ENCODE results near the gene SPAG16. TPM values are rescaled to one million over a fixed set of nuclear protein-coding genes. Genes with fewer than 3 reads are reported as not detected.

Gene SPAG16
- total RNA-seq, 1 donor from 2014 or later: 38.6 TPM

- no peaks in the 10 kb centered on the region for H3K4me1 ChIP-seq (ENCODE audit: control insufficient read depth in 3 of 3, insufficient read depth in 3 of 3, low read length in 3 of 3)
- H3K9me3 ChIP-seq (ENCODE audit: control insufficient read depth in 3 of 3, low read length in 3 of 3): no peaks in the 10 kb centered on the region
- H3K4me3 ChIP-seq (ENCODE audit: low read length in 3 of 3): no peak overlapping the region
- H3K27ac ChIP-seq (ENCODE audit: low read depth, low read length): no peak overlapping the region
- no peaks in the 10 kb centered on the region for H3K27me3 ChIP-seq (ENCODE audit: control insufficient read depth in 3 of 3, insufficient read depth in 3 of 3, low read length in 3 of 3)
- no peak overlapping the region for H3K9ac ChIP-seq (ENCODE audit: low read depth in 1 of 3, low read length in 3 of 3)
- H3K36me3 ChIP-seq (ENCODE audit: control insufficient read depth in 3 of 3, insufficient read depth in 3 of 3, low read length in 3 of 3): no peaks in the 10 kb centered on the region
Observed at GRCh38 chr2:213491376-213491775, 207.1 kb downstream of the SPAG16 start.

GRCh38 chr2:213496226-213496625 lies 212.0 kb downstream of the SPAG16 start:
- Histone ChIP-seq H3K27ac (ENCODE audit: low read depth, low read length) (no peak overlapping the region), H3K4me1 (ENCODE audit: control insufficient read depth in 3 of 3, insufficient read depth in 3 of 3, low read length in 3 of 3) (no peaks in the 10 kb centered on the region), H3K4me3 (ENCODE audit: low read length in 3 of 3) (no peak overlapping the region), H3K9ac (ENCODE audit: low read depth in 1 of 3, low read length in 3 of 3) (no peak overlapping the region), H3K9me3 (ENCODE audit: control insufficient read depth in 3 of 3, low read length in 3 of 3) (no peaks in the 10 kb centered on the region), H3K36me3 (ENCODE audit: control insufficient read depth in 3 of 3, insufficient read depth in 3 of 3, low read length in 3 of 3) (no peaks in the 10 kb centered on the region), H3K27me3 (ENCODE audit: control insufficient read depth in 3 of 3, insufficient read depth in 3 of 3, low read length in 3 of 3) (no peaks in the 10 kb centered on the region)

GRCh38 chr2:213500881-213501280 lies 216.6 kb downstream of the SPAG16 start:
- no peaks in the 10 kb centered on the region for H3K27me3 ChIP-seq (ENCODE audit: control insufficient read depth in 3 of 3, insufficient read depth in 3 of 3, low read length in 3 of 3)
- no peak overlapping the region for H3K9ac ChIP-seq (ENCODE audit: low read depth in 1 of 3, low read length in 3 of 3)
- H3K4me3 ChIP-seq (ENCODE audit: low read length in 3 of 3): no peak overlapping the region
- no peaks in the 10 kb centered on the region for H3K4me1 ChIP-seq (ENCODE audit: control insufficient read depth in 3 of 3, insufficient read depth in 3 of 3, low read length in 3 of 3)
- no peak overlapping the region for H3K27ac ChIP-seq (ENCODE audit: low read depth, low read length)
- H3K36me3 ChIP-seq (ENCODE audit: control insufficient read depth in 3 of 3, insufficient read depth in 3 of 3, low read length in 3 of 3): no peaks in the 10 kb centered on the region
- no peaks in the 10 kb centered on the region for H3K9me3 ChIP-seq (ENCODE audit: control insufficient read depth in 3 of 3, low read length in 3 of 3)

- Histone ChIP-seq H3K27me3 (ENCODE audit: control insufficient read depth in 3 of 3, insufficient read depth in 3 of 3, low read length in 3 of 3) (no peaks in the 10 kb centered on the region), H3K4me3 (ENCODE audit: low read length in 3 of 3) (no peak overlapping the region), H3K9me3 (ENCODE audit: control insufficient read depth in 3 of 3, low read length in 3 of 3) (peaks cover 0 to 3% (median 0%) of the 10 kb centered on the region in 3 donors), H3K27ac (ENCODE audit: low read depth, low read length) (no peak overlapping the region), H3K4me1 (ENCODE audit: control insufficient read depth in 3 of 3, insufficient read depth in 3 of 3, low read length in 3 of 3) (no peaks in the 10 kb centered on the region), H3K9ac (ENCODE audit: low read depth in 1 of 3, low read length in 3 of 3) (no peak overlapping the region), H3K36me3 (ENCODE audit: control insufficient read depth in 3 of 3, insufficient read depth in 3 of 3, low read length in 3 of 3) (no peaks in the 10 kb centered on the region)
Observed at GRCh38 chr2:213524164-213524563, 239.9 kb downstream of the SPAG16 start.

- no peaks in the 10 kb centered on the region for H3K9me3 ChIP-seq (ENCODE audit: control insufficient read depth in 3 of 3, low read length in 3 of 3)
- no peak overlapping the region for H3K27ac ChIP-seq (ENCODE audit: low read depth, low read length)
- H3K36me3 ChIP-seq (ENCODE audit: control insufficient read depth in 3 of 3, insufficient read depth in 3 of 3, low read length in 3 of 3): no peaks in the 10 kb centered on the region
- H3K4me3 ChIP-seq (ENCODE audit: low read length in 3 of 3): no peak overlapping the region
- H3K4me1 ChIP-seq (ENCODE audit: control insufficient read depth in 3 of 3, insufficient read depth in 3 of 3, low read length in 3 of 3): no peaks in the 10 kb centered on the region
- no peak overlapping the region for H3K9ac ChIP-seq (ENCODE audit: low read depth in 1 of 3, low read length in 3 of 3)
- no peaks in the 10 kb centered on the region for H3K27me3 ChIP-seq (ENCODE audit: control insufficient read depth in 3 of 3, insufficient read depth in 3 of 3, low read length in 3 of 3)
Observed at GRCh38 chr2:213537579-213537978, 253.3 kb downstream of the SPAG16 start.

- no peaks in the 10 kb centered on the region for H3K27me3 ChIP-seq (ENCODE audit: control insufficient read depth in 3 of 3, insufficient read depth in 3 of 3, low read length in 3 of 3)
- no peaks in the 10 kb centered on the region for H3K9me3 ChIP-seq (ENCODE audit: control insufficient read depth in 3 of 3, low read length in 3 of 3)
- H3K4me1 ChIP-seq (ENCODE audit: control insufficient read depth in 3 of 3, insufficient read depth in 3 of 3, low read length in 3 of 3): no peaks in the 10 kb centered on the region
- no peaks in the 10 kb centered on the region for H3K36me3 ChIP-seq (ENCODE audit: control insufficient read depth in 3 of 3, insufficient read depth in 3 of 3, low read length in 3 of 3)
- H3K9ac ChIP-seq (ENCODE audit: low read depth in 1 of 3, low read length in 3 of 3): no peak overlapping the region
- no peak overlapping the region for H3K4me3 ChIP-seq (ENCODE audit: low read length in 3 of 3)
- no peak overlapping the region for H3K27ac ChIP-seq (ENCODE audit: low read depth, low read length)
Observed at GRCh38 chr2:213544940-213545339, 260.7 kb downstream of the SPAG16 start.

GRCh38 chr2:213545481-213545880 lies 261.2 kb downstream of the SPAG16 start:
- H3K27me3 ChIP-seq (ENCODE audit: control insufficient read depth in 3 of 3, insufficient read depth in 3 of 3, low read length in 3 of 3): no peaks in the 10 kb centered on the region
- no peak overlapping the region for H3K9ac ChIP-seq (ENCODE audit: low read depth in 1 of 3, low read length in 3 of 3)
- H3K36me3 ChIP-seq (ENCODE audit: control insufficient read depth in 3 of 3, insufficient read depth in 3 of 3, low read length in 3 of 3): no peaks in the 10 kb centered on the region
- no peaks in the 10 kb centered on the region for H3K4me1 ChIP-seq (ENCODE audit: control insufficient read depth in 3 of 3, insufficient read depth in 3 of 3, low read length in 3 of 3)
- no peaks in the 10 kb centered on the region for H3K9me3 ChIP-seq (ENCODE audit: control insufficient read depth in 3 of 3, low read length in 3 of 3)
- no peak overlapping the region for H3K27ac ChIP-seq (ENCODE audit: low read depth, low read length)
- H3K4me3 ChIP-seq (ENCODE audit: low read length in 3 of 3): no peak overlapping the region

GRCh38 chr2:213545964-213546475 lies 261.8 kb downstream of the SPAG16 start:
- H3K4me1 ChIP-seq (ENCODE audit: control insufficient read depth in 3 of 3, insufficient read depth in 3 of 3, low read length in 3 of 3): no peaks in the 10 kb centered on the region

GRCh38 chr2:213551526-213551925 lies 267.3 kb downstream of the SPAG16 start:
- Histone ChIP-seq H3K27me3 (ENCODE audit: control insufficient read depth in 3 of 3, insufficient read depth in 3 of 3, low read length in 3 of 3) (no peaks in the 10 kb centered on the region), H3K4me3 (ENCODE audit: low read length in 3 of 3) (no peak overlapping the region), H3K9ac (ENCODE audit: low read depth in 1 of 3, low read length in 3 of 3) (no peak overlapping the region), H3K36me3 (ENCODE audit: control insufficient read depth in 3 of 3, insufficient read depth in 3 of 3, low read length in 3 of 3) (no peaks in the 10 kb centered on the region), H3K27ac (ENCODE audit: low read depth, low read length) (no peak overlapping the region), H3K4me1 (ENCODE audit: control insufficient read depth in 3 of 3, insufficient read depth in 3 of 3, low read length in 3 of 3) (no peaks in the 10 kb centered on the region), H3K9me3 (ENCODE audit: control insufficient read depth in 3 of 3, low read length in 3 of 3) (no peaks in the 10 kb centered on the region)

More at GRCh38 chr2:213545964-213546475, 261.8 kb downstream of the SPAG16 start:
- no peaks in the 10 kb centered on the region for H3K9me3 ChIP-seq (ENCODE audit: control insufficient read depth in 3 of 3, low read length in 3 of 3)
- H3K27ac ChIP-seq (ENCODE audit: low read depth, low read length): no peak overlapping the region
- no peak overlapping the region for H3K4me3 ChIP-seq (ENCODE audit: low read length in 3 of 3)
- no peak overlapping the region for H3K9ac ChIP-seq (ENCODE audit: low read depth in 1 of 3, low read length in 3 of 3)
- H3K36me3 ChIP-seq (ENCODE audit: control insufficient read depth in 3 of 3, insufficient read depth in 3 of 3, low read length in 3 of 3): no peaks in the 10 kb centered on the region
- no peaks in the 10 kb centered on the region for H3K27me3 ChIP-seq (ENCODE audit: control insufficient read depth in 3 of 3, insufficient read depth in 3 of 3, low read length in 3 of 3)

- Histone ChIP-seq H3K4me3 (ENCODE audit: low read length in 3 of 3) (no peak overlapping the region), H3K9ac (ENCODE audit: low read depth in 1 of 3, low read length in 3 of 3) (no peak overlapping the region), H3K9me3 (ENCODE audit: control insufficient read depth in 3 of 3, low read length in 3 of 3) (no peaks in the 10 kb centered on the region), H3K27ac (ENCODE audit: low read depth, low read length) (no peak overlapping the region), H3K4me1 (ENCODE audit: control insufficient read depth in 3 of 3, insufficient read depth in 3 of 3, low read length in 3 of 3) (no peaks in the 10 kb centered on the region), H3K36me3 (ENCODE audit: control insufficient read depth in 3 of 3, insufficient read depth in 3 of 3, low read length in 3 of 3) (no peaks in the 10 kb centered on the region), H3K27me3 (ENCODE audit: control insufficient read depth in 3 of 3, insufficient read depth in 3 of 3, low read length in 3 of 3) (no peaks in the 10 kb centered on the region)
Observed at GRCh38 chr2:213559053-213559452, 274.8 kb downstream of the SPAG16 start.

GRCh38 chr2:213561759-213562158 lies 277.5 kb downstream of the SPAG16 start:
- Histone ChIP-seq H3K27ac (ENCODE audit: low read depth, low read length) (no peak overlapping the region), H3K9me3 (ENCODE audit: control insufficient read depth in 3 of 3, low read length in 3 of 3) (peaks cover 0 to 2% (median 0%) of the 10 kb centered on the region in 3 donors)

More at GRCh38 chr2:213561759-213562158, 277.5 kb downstream of the SPAG16 start:
- Histone ChIP-seq H3K36me3 (ENCODE audit: control insufficient read depth in 3 of 3, insufficient read depth in 3 of 3, low read length in 3 of 3) (no peaks in the 10 kb centered on the region), H3K4me3 (ENCODE audit: low read length in 3 of 3) (no peak overlapping the region), H3K27me3 (ENCODE audit: control insufficient read depth in 3 of 3, insufficient read depth in 3 of 3, low read length in 3 of 3) (no peaks in the 10 kb centered on the region), H3K9ac (ENCODE audit: low read depth in 1 of 3, low read length in 3 of 3) (no peak overlapping the region), H3K4me1 (ENCODE audit: control insufficient read depth in 3 of 3, insufficient read depth in 3 of 3, low read length in 3 of 3) (no peaks in the 10 kb centered on the region)

Measured in skeletal muscle tissue (tissue), 4 donors.